Stomach (tissue), 4 donors: ENCODE measurements around the gene HAL.

Experiments used
- EP300 ChIP-seq: sonication (generic); formaldehyde crosslinking; IDR thresholded peaks from one replicate; pipeline ENCODE4 v1.6.1; 2017; ENCODE audit warnings: antibody characterized with exemption
- POLR2A ChIP-seq, 4 donors: fragments of 450-650 bp; IDR thresholded peaks; one replicate each; pipeline ENCODE4 v1.6.1; 2016; ENCODE audit warnings: antibody characterized with exemption in 4 of 4, control low read depth in 2 of 4, mild to moderate bottlenecking in 1 of 4, moderate library complexity in 1 of 4
- POLR2AphosphoS5 ChIP-seq, 3 donors: sonication (generic); formaldehyde crosslinking; IDR thresholded peaks; one replicate each; pipeline ENCODE4 v1.6.1; 2016; ENCODE audit warnings: antibody characterized with exemption in 3 of 3
- TF ChIP-seq, protein P1 (sequence below), 7 experiments: fragments of 450-650 bp in 4 of 7; fragments of 200-600 bp in 3 of 7; sonication (generic) in 3 of 7; IDR thresholded peaks; one replicate each; pipeline ENCODE4 v1.5.1; 2016 to 2019; ENCODE audit warnings: antibody characterized with exemption in 7 of 7, control low read depth in 2 of 7, mild to moderate bottlenecking in 1 of 7

GRCh38 chr12:95976416-95976832, 19.7 kb downstream of the HAL start:
- TF ChIP-seq POLR2AphosphoS5 (IDR thresholded peaks at IDR 0.05) (no peak), EP300 (no peak), POLR2A (IDR thresholded peaks at IDR 0.05) (no peak)
- TF ChIP-seq, protein P1, sequence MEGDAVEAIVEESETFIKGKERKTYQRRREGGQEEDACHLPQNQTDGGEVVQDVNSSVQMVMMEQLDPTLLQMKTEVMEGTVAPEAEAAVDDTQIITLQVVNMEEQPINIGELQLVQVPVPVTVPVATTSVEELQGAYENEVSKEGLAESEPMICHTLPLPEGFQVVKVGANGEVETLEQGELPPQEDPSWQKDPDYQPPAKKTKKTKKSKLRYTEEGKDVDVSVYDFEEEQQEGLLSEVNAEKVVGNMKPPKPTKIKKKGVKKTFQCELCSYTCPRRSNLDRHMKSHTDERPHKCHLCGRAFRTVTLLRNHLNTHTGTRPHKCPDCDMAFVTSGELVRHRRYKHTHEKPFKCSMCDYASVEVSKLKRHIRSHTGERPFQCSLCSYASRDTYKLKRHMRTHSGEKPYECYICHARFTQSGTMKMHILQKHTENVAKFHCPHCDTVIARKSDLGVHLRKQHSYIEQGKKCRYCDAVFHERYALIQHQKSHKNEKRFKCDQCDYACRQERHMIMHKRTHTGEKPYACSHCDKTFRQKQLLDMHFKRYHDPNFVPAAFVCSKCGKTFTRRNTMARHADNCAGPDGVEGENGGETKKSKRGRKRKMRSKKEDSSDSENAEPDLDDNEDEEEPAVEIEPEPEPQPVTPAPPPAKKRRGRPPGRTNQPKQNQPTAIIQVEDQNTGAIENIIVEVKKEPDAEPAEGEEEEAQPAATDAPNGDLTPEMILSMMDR (IDR thresholded peaks at IDR 0.05): no peak
